Naive thymus-derived CD8-positive, alpha-beta T cell (primary cell): Measurements from ENCODE around the gene GNG14. TPM values are rescaled to one million over a fixed set of nuclear protein-coding genes. Genes with fewer than 3 reads are reported as not detected.

Source experiments
- ATAC-seq, 2 donors: fragments of 150-1000 bp; cut with Tn5 transposase in 1 of 2; sonication (Bioruptor Pico), chemical (Tn5 transposase) in 1 of 2; 1 replicate in 1 of 2; 2 replicates in 1 of 2; pipeline ENCODE4 v1.10.0; 2021; ENCODE audit warnings: mild to moderate bottlenecking in 2 of 2, moderate library complexity in 2 of 2
- POLR2A ChIA-PET: fragments of 350-600 bp; sonication (Branson Sonifier 250); formaldehyde crosslinking; loops from one replicate; lab custom pipeline; 2021; ENCODE audit warnings: antibody characterized with exemption; lab: Charles Lee
- DNase-seq, 10 donors: peaks; one replicate each; pipeline versions ENCODE4 v3.0.0 to v3.0.0-alpha.2; 2020 to 2022
- H3K27ac Mint-ChIP-seq, 10 donors: one replicate each; pipeline ENCODE4 v1.8.0; 2020 to 2022; ENCODE audit warnings: mild to moderate bottlenecking in 10 of 10, mixed read lengths in 10 of 10, moderate library complexity in 4 of 10, inconsistent platforms in 1 of 10
- H3K27me3 Mint-ChIP-seq, 5 donors: one replicate each; pipeline ENCODE4 v1.8.0; 2021 to 2022; ENCODE audit warnings: mixed read lengths in 5 of 5
- H3K36me3 Mint-ChIP-seq, 3 donors: one replicate each; pipeline ENCODE4 v1.8.0; 2020 to 2022; ENCODE audit warnings: mixed read lengths in 3 of 3, mild to moderate bottlenecking in 2 of 3, inconsistent platforms in 1 of 3
- H3K4me1 Mint-ChIP-seq, 4 donors: one replicate each; pipeline ENCODE4 v1.8.0; 2021 to 2022; ENCODE audit warnings: mixed read lengths in 4 of 4
- H3K4me3 Mint-ChIP-seq, 10 donors: one replicate each; pipeline ENCODE4 v1.8.0; 2020 to 2022; ENCODE audit warnings: mild to moderate bottlenecking in 10 of 10, mixed read lengths in 10 of 10, moderate library complexity in 6 of 10, inconsistent platforms in 1 of 10
- H3K9me3 Mint-ChIP-seq, 9 donors: one replicate each; pipeline ENCODE4 v1.8.0; 2020 to 2022; ENCODE audit warnings: mixed read lengths in 9 of 9, mild to moderate bottlenecking in 3 of 9, inconsistent platforms in 1 of 9, moderate library complexity in 1 of 9
- polyA plus RNA-seq, 3 donors: library from polyadenylated mRNA; unstranded; fragments of 300-500 nt; fragmentation: Illumina TruSeq; gene quantifications; one replicate each; pipeline ENCODE4 v1.2.3, GENCODE V29; 2021
- total RNA-seq, 8 experiments: library from RNA in 2 of 8; stranded (reverse) in 2 of 8; gene quantifications; one replicate each; pipeline ENCODE4 v1.2.3 and lab custom pipeline; 2021 to 2026

GNG14 gene
- total and polyA plus RNA-seq, 5 experiments from 2014 or later, result not detected

- H3K27me3 Mint-ChIP-seq, result no peaks in the 10 kb centered on the region
- POLR2A ChIA-PET, result interaction anchor here (1.0 to 7.9 kb wide), 2 partner anchors 8 to 47 kb away, joined by 3 to 158 read pairs; partner anchors contain the start of gene TNPO2
- H3K4me1 Mint-ChIP-seq, result peaks cover 15 to 43% (median 33%) of the 10 kb centered on the region in 4 donors
- H3K27ac Mint-ChIP-seq, result peak overlapping the region in 1 of 10 donors; percentile 49
- ATAC-seq, result no peak
- no peak for DNase-seq
- H3K9me3 Mint-ChIP-seq, result no peaks in the 10 kb centered on the region
- no peak overlapping the region for H3K4me3 Mint-ChIP-seq
- H3K36me3 Mint-ChIP-seq, result peaks cover 0 to 46% (median 9%) of the 10 kb centered on the region in 3 donors
These were observed 43.5 kb downstream of the GNG14 start for GRCh38 chr19:12731337-12731736.

- no peak for ATAC-seq
- Mint-ChIP-seq H3K27ac (peak overlapping the region; percentile 79 to 99 (median 95)), H3K4me3 (peak overlapping the region; percentile 91 to 97 (median 94)), H3K36me3 (peaks cover 0 to 37% (median 9%) of the 10 kb centered on the region in 3 donors), H3K4me1 (peaks cover 24 to 62% (median 53%) of the 10 kb centered on the region in 4 donors), H3K27me3 (no peaks in the 10 kb centered on the region), H3K9me3 (no peaks in the 10 kb centered on the region)
- peak in 6 of 10 donors; percentile 13 to 51 (median 44) for DNase-seq
- POLR2A ChIA-PET, result interaction anchor here (0.5 to 7.9 kb wide), 18 partner anchors 10 to 181 kb away, joined by 3 to 158 read pairs (median 4); partner anchors contain the start of genes DHPS, FBXW9, GCDH and HOOK2
These were observed 45.8 kb downstream of the GNG14 start for GRCh38 chr19:12733369-12734214.

DNA sequence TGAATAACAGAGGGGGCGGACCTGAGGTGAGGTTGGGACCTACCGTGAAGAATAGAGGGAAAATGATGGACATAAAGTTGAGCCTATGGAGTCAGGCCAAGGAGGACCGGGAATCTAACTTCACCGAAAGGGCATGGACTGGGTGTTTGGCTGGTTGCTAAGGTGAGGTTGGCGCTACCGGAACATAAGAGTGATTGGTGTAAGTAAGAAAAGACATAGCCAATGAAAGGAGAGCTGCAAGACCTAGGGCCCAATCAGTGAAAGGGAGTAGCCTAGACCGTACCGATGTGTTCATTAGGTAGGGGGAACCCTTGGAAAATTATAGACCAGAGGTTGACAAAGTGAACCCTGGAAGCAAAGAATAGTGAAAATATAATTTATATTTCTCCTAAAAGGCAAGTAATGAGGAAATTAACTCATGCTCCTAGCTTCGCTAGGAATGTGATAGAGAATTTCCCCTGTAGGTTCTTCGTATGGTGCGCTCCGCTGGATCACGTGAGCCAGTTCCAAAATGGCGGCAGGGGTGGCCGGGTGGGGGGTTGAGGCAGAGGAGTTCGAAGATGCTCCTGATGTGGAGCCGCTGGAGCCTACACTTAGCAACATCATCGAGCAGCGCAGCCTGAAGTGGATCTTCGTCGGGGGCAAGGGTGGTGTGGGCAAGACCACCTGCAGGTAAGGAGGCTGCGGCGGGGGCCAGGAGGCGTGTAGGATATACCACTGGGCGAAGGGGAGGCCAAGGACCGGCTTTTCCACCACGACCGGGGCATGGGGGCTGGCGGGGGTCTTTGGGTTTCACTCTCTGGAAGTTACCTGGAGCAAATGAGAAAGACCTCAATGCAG, 49.4 kb downstream of the GNG14 start, which contains the start of gene GET3:
GET3 (plus strand) TSS at position 503 of the 840 bp plus-strand sequence; CDS start at position 512, 9 bp downstream.
- H3K4me3 Mint-ChIP-seq, result peak within 1 kb of the TSS; percentile 96 to 100 (median 99)
- no peaks in the 10 kb centered on the region for H3K27me3 Mint-ChIP-seq
- POLR2A ChIA-PET, result interaction anchor here (0.8 to 7.9 kb wide), 10 partner anchors 8 to 404 kb away, joined by 3 to 158 read pairs (median 4); partner anchors contain the start of genes DHPS, JUNB, RNASEH2A and TNPO2
- peak within 1 kb of the TSS; percentile 93 to 100 (median 98) for H3K27ac Mint-ChIP-seq
- H3K9me3 Mint-ChIP-seq, result no peaks in the 10 kb centered on the region
- DNase-seq, result peak; percentile 63 to 92 (median 78)
- peak; percentile 83 to 87 for ATAC-seq
- peaks cover 0 to 32% (median 3%) of the 10 kb centered on the region in 3 donors for H3K36me3 Mint-ChIP-seq
- peaks cover 21 to 46% (median 43%) of the 10 kb centered on the region in 4 donors for H3K4me1 Mint-ChIP-seq

DNA sequence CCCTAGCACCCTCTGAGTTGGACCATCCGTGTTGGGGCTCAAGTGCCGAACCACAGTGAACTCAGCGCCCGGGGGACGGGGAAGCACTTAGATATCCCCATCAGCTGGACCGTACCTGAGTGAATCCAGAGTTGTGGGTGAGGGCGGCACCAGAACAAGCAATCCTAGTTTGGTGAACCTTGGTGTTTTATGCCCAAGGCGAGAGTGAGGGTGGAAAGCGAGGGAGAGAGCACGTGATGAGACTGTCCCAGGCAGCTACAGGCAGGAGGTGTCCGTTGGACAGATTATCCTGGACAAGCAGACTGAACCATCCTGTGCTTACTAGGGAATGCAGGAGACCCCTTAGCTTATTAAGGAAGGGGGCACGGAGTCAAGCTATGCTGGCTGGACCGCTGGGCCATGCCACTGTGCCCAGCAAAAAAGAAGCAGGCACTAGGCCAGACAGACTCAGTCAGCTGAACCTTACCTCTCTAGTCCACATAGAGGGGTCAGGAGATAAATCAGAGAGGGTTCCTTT, 50.1 kb downstream of the GNG14 start:
- H3K4me3 Mint-ChIP-seq, result peak overlapping the region; percentile 96 to 100 (median 99)
- no peak for DNase-seq
- POLR2A ChIA-PET, result interaction anchor here (0.6 to 7.9 kb wide), 8 partner anchors 9 to 404 kb away, joined by 3 to 158 read pairs (median 6); partner anchors contain the start of genes DHPS, JUNB, TNPO2 and ZNF563
- peak overlapping the region in 9 of 10 donors; percentile 24 to 100 (median 97) for H3K27ac Mint-ChIP-seq
- ATAC-seq, result no peak
- peaks cover 22 to 40% (median 36%) of the 10 kb centered on the region in 4 donors for H3K4me1 Mint-ChIP-seq
- peaks cover 0 to 35% (median 3%) of the 10 kb centered on the region in 3 donors for H3K36me3 Mint-ChIP-seq
- H3K27me3 Mint-ChIP-seq, result no peaks in the 10 kb centered on the region
- no peaks in the 10 kb centered on the region for H3K9me3 Mint-ChIP-seq

Other genes starting within 250 kb of the GNG14 start
- 1 to 10 TPM; 5.1 to 6.1 TPM for gene ZNF443, start 247.0 kb upstream of the GNG14 start, total RNA-seq
- gene ZNF443, start 247.0 kb upstream of the GNG14 start, polyA plus RNA-seq, result 1 to 10 TPM; 1.1 to 3.6 (median 2.0) TPM
- 1 to 10 TPM; 6.4 to 7.7 TPM for gene ZNF709, start 203.2 kb upstream of the GNG14 start, total RNA-seq
- gene ZNF709, start 203.2 kb upstream of the GNG14 start, polyA plus RNA-seq, result 1 to 10 TPM in 2 of 3 donors, under 1 TPM in 1; 0.60 to 2.8 (median 1.3) TPM
- 10 to 100 TPM; 35.4 to 38.4 TPM for gene ZNF564, start 136.5 kb upstream of the GNG14 start, total RNA-seq
- gene ZNF564, start 136.5 kb upstream of the GNG14 start, polyA plus RNA-seq, result 10 to 100 TPM in 2 of 3 donors, 1 to 10 TPM in 1; 8.9 to 12.3 (median 10.0) TPM
- gene ZNF490, start 77.2 kb upstream of the GNG14 start, total RNA-seq, result 10 to 100 TPM; 14.4 to 15.4 TPM
- 1 to 10 TPM; 3.7 to 6.8 (median 6.5) TPM for gene ZNF490, start 77.2 kb upstream of the GNG14 start, polyA plus RNA-seq
- 10 to 100 TPM; 46.2 to 48.0 TPM for gene ZNF791, start 77.1 kb upstream of the GNG14 start, total RNA-seq
- 10 to 100 TPM; 14.2 to 18.6 (median 17.9) TPM for gene ZNF791, start 77.1 kb upstream of the GNG14 start, polyA plus RNA-seq
- 100 to 1,000 TPM in 1 of 2 experiments, 10 to 100 TPM in 1; 87.5 to 101 TPM for gene MAN2B1, start 21.3 kb upstream of the GNG14 start, total RNA-seq
- 10 to 100 TPM; 33.9 to 55.4 (median 34.7) TPM for gene MAN2B1, start 21.3 kb upstream of the GNG14 start, polyA plus RNA-seq
- gene WDR83, start 21.2 kb upstream of the GNG14 start, total RNA-seq, result 10 to 100 TPM; 17.6 to 22.7 TPM
- gene WDR83, start 21.2 kb upstream of the GNG14 start, polyA plus RNA-seq, result 10 to 100 TPM; 12.6 to 19.9 (median 12.9) TPM
- 100 to 1,000 TPM; 219 to 224 TPM for gene DHPS, start 6.1 kb upstream of the GNG14 start, total RNA-seq
- 100 to 1,000 TPM in 1 of 3 donors, 10 to 100 TPM in 2; 74.8 to 108 (median 88.9) TPM for gene DHPS, start 6.1 kb upstream of the GNG14 start, polyA plus RNA-seq
- gene FBXW9, start 8.6 kb downstream of the GNG14 start, total RNA-seq, result 1 to 10 TPM; 2.8 to 2.9 TPM
- 1 to 10 TPM; 4.3 to 5.7 (median 5.4) TPM for gene FBXW9, start 8.6 kb downstream of the GNG14 start, polyA plus RNA-seq
- gene TNPO2, start 35.9 kb downstream of the GNG14 start, total RNA-seq, result 10 to 100 TPM; 80.5 to 81.7 TPM
- gene TNPO2, start 35.9 kb downstream of the GNG14 start, polyA plus RNA-seq, result 1 to 10 TPM; 2.0 to 3.1 (median 2.6) TPM
- gene TRIR, start 46.7 kb downstream of the GNG14 start, total RNA-seq, result 100 to 1,000 TPM; 197 to 220 TPM
- gene TRIR, start 46.7 kb downstream of the GNG14 start, polyA plus RNA-seq, result 100 to 1,000 TPM; 181 to 206 (median 205) TPM
- gene GET3, start 49.5 kb downstream of the GNG14 start, total RNA-seq, result 10 to 100 TPM; 26.7 to 30.9 TPM
- gene GET3, start 49.5 kb downstream of the GNG14 start, polyA plus RNA-seq, result 10 to 100 TPM; 46.8 to 72.3 (median 55.7) TPM
- not detected for gene BEST2, start 63.8 kb downstream of the GNG14 start, total RNA-seq
- gene BEST2, start 63.8 kb downstream of the GNG14 start, polyA plus RNA-seq, result not detected
- gene HOOK2, start 87.6 kb downstream of the GNG14 start, total RNA-seq, result 10 to 100 TPM; 25.2 to 27.0 TPM
- gene HOOK2, start 87.6 kb downstream of the GNG14 start, polyA plus RNA-seq, result 1 to 10 TPM; 3.0 to 4.3 (median 3.2) TPM
- 100 to 1,000 TPM in 1 of 2 experiments, 10 to 100 TPM in 1; 99.1 to 103 TPM for gene JUNB, start 103.5 kb downstream of the GNG14 start, total RNA-seq
- gene JUNB, start 103.5 kb downstream of the GNG14 start, polyA plus RNA-seq, result 1,000 to 10,000 TPM in 2 of 3 donors, 100 to 1,000 TPM in 1; 845 to 1,468 (median 1,203) TPM
- 100 to 1,000 TPM; 108 to 112 TPM for gene PRDX2, start 113.8 kb downstream of the GNG14 start, total RNA-seq
- 100 to 1,000 TPM; 253 to 362 (median 333) TPM for gene PRDX2, start 113.8 kb downstream of the GNG14 start, polyA plus RNA-seq
- 1 to 10 TPM in 1 of 2 experiments, not detected in 1; 1.1 TPM for gene THSD8, start 114.1 kb downstream of the GNG14 start, total RNA-seq
- 1 to 10 TPM in 2 of 3 donors, under 1 TPM in 1; 0.96 to 3.1 (median 1.0) TPM for gene THSD8, start 114.1 kb downstream of the GNG14 start, polyA plus RNA-seq
- 10 to 100 TPM; 12.1 to 12.9 TPM for gene RNASEH2A, start 118.6 kb downstream of the GNG14 start, total RNA-seq
- 10 to 100 TPM; 16.3 to 22.6 (median 21.9) TPM for gene RNASEH2A, start 118.6 kb downstream of the GNG14 start, polyA plus RNA-seq
- gene RTBDN, start 146.6 kb downstream of the GNG14 start, total RNA-seq, result not detected
- not detected for gene RTBDN, start 146.6 kb downstream of the GNG14 start, polyA plus RNA-seq
- gene MAST1, start 150.5 kb downstream of the GNG14 start, total RNA-seq, result 1 to 10 TPM in 1 of 2 experiments, under 1 TPM in 1; 0.26 to 1.3 TPM
- gene MAST1, start 150.5 kb downstream of the GNG14 start, polyA plus RNA-seq, result 1 to 10 TPM in 1 of 3 donors, under 1 TPM in 2; 0.22 to 4.4 (median 0.97) TPM
- gene DNASE2, start 193.5 kb downstream of the GNG14 start, total RNA-seq, result 10 to 100 TPM; 26.2 to 27.3 TPM
- 10 to 100 TPM; 46.1 to 49.5 (median 46.2) TPM for gene DNASE2, start 193.5 kb downstream of the GNG14 start, polyA plus RNA-seq
- not detected for gene KLF1, start 199.2 kb downstream of the GNG14 start, total RNA-seq
- under 1 TPM in 1 of 3 donors, not detected in 2; 0.45 TPM for gene KLF1, start 199.2 kb downstream of the GNG14 start, polyA plus RNA-seq
- gene GCDH, start 203.2 kb downstream of the GNG14 start, total RNA-seq, result 10 to 100 TPM; 68.5 to 69.8 TPM
- gene GCDH, start 203.2 kb downstream of the GNG14 start, polyA plus RNA-seq, result 10 to 100 TPM; 18.0 to 20.7 (median 19.8) TPM
- 1 to 10 TPM in 1 of 2 experiments, not detected in 1; 1.8 TPM for gene SYCE2, start 231.3 kb downstream of the GNG14 start, total RNA-seq
- gene SYCE2, start 231.3 kb downstream of the GNG14 start, polyA plus RNA-seq, result not detected
- gene FARSA, start 245.7 kb downstream of the GNG14 start, total RNA-seq, result 10 to 100 TPM; 54.6 to 60.5 TPM
- 10 to 100 TPM; 49.8 to 87.7 (median 63.6) TPM for gene FARSA, start 245.7 kb downstream of the GNG14 start, polyA plus RNA-seq